GM23338 (cell line): ENCODE measurements around the gene ALPL. TPM values are rescaled to one million over a fixed set of nuclear protein-coding genes. Genes with fewer than 3 reads are reported as not detected.

Source experiments
- ATAC-seq: fragments of 200-7000 bp; cut with Tn5 transposase; 3 replicates; pipeline ENCODE4 v1.9.1; 2020
- DNase-seq: peaks from one replicate; pipeline ENCODE4 v3.0.0-alpha.2; 2015; ENCODE audit warnings: low spot score
- H2AFZ ChIP-seq: fragments of 200-600 bp; sonication (generic); 2 replicates; pipeline ENCODE4 v1.8.0; 2016; ENCODE audit warnings: antibody characterized with exemption, mild to moderate bottlenecking, moderate library complexity
- H3F3A ChIP-seq: fragments of 200-600 bp; sonication (generic); replicated peaks from 2 replicates; pipeline ENCODE4 v1.8.0; 2017; ENCODE audit warnings: antibody characterized with exemption, mixed run types, low read depth
- H3K27ac ChIP-seq: fragments of 200-600 bp; sonication (generic); 2 replicates; pipeline ENCODE4 v1.6.1; 2016; ENCODE audit warnings: low read depth
- H3K27me3 ChIP-seq: fragments of 200-600 bp; sonication (generic); 2 replicates; pipeline ENCODE4 v1.8.0; 2016; ENCODE audit warnings: mild to moderate bottlenecking, mixed run types, moderate library complexity; ENCODE audit not compliant: insufficient read depth
- H3K36me3 ChIP-seq: fragments of 200-600 bp; sonication (generic); 2 replicates; pipeline ENCODE4 v1.8.0; 2016; ENCODE audit warnings: mild to moderate bottlenecking; ENCODE audit not compliant: insufficient read depth
- H3K4me1 ChIP-seq: fragments of 200-600 bp; sonication (generic); 2 replicates; pipeline ENCODE4 v1.8.0; 2016; ENCODE audit warnings: mild to moderate bottlenecking, moderate library complexity; ENCODE audit not compliant: insufficient read depth
- H3K4me2 ChIP-seq: fragments of 200-600 bp; sonication (generic); 2 replicates; pipeline ENCODE4 v1.7.1; 2017; ENCODE audit warnings: mixed run types
- H3K4me3 ChIP-seq: fragments of 200-600 bp; sonication (generic); 2 replicates; pipeline ENCODE4 v1.6.1; 2016; ENCODE audit warnings: mixed run types
- H3K79me2 ChIP-seq: fragments of 200-600 bp; sonication (generic); replicated peaks from 2 replicates; pipeline ENCODE4 v1.8.0; 2017; ENCODE audit warnings: mild to moderate bottlenecking; ENCODE audit not compliant: insufficient read depth
- H3K9me2 ChIP-seq: fragments of 200-600 bp; sonication (generic); 2 replicates; pipeline ENCODE4 v1.8.0; 2017; ENCODE audit not compliant: insufficient read depth
- H4K20me1 ChIP-seq: fragments of 200-600 bp; sonication (generic); replicated peaks from 2 replicates; pipeline ENCODE4 v1.8.0; 2017; ENCODE audit warnings: mild to moderate bottlenecking; ENCODE audit not compliant: insufficient read depth
- H3K27ac Mint-ChIP-seq: 2 replicates; pipeline ENCODE4 v1.8.0; 2020; ENCODE audit warnings: inconsistent platforms, mild to moderate bottlenecking, moderate library complexity, mixed read lengths
- H3K27me3 Mint-ChIP-seq: 3 replicates; pipeline ENCODE4 v1.8.0; 2022; ENCODE audit warnings: low read depth, mild to moderate bottlenecking, moderate library complexity, mixed read lengths, inconsistent platforms; ENCODE audit not compliant: insufficient read depth, poor library complexity
- H3K36me3 Mint-ChIP-seq: 3 replicates; pipeline ENCODE4 v1.8.0; 2021; ENCODE audit warnings: low read depth, mild to moderate bottlenecking, inconsistent platforms, moderate library complexity, mixed read lengths
- H3K4me1 Mint-ChIP-seq: 3 replicates; pipeline ENCODE4 v1.8.0; 2020; ENCODE audit warnings: mild to moderate bottlenecking, inconsistent platforms, mixed read lengths
- H3K4me3 Mint-ChIP-seq: 3 replicates; pipeline ENCODE4 v1.8.0; 2021; ENCODE audit warnings: moderate library complexity, mild to moderate bottlenecking, inconsistent platforms, mixed read lengths
- H3K9me3 Mint-ChIP-seq: 3 replicates; pipeline ENCODE4 v1.8.0; 2020; ENCODE audit warnings: moderate library complexity, mild to moderate bottlenecking, inconsistent platforms, mixed read lengths
- CREB1 ChIP-seq: fragments of 250-450 bp; sonication (Bioruptor Pico); IDR thresholded peaks from 2 replicates; pipeline ENCODE4 v1.5.0; 2020; ENCODE audit warnings: low read depth, mild to moderate bottlenecking, moderate library complexity
- CTCF ChIP-seq, 2 experiments: fragments of 200-600 bp in 1 of 2; sonication (generic) in 1 of 2; conservative IDR thresholded peaks; 2 replicates each; pipeline versions ENCODE4 v1.5.1 to v1.6.1; 2016 to 2017; ENCODE audit warnings: antibody characterized with exemption in 2 of 2, low read depth in 2 of 2, mild to moderate bottlenecking in 2 of 2, moderate library complexity in 1 of 2
- ETS1 ChIP-seq: IDR thresholded peaks from 2 replicates; pipeline ENCODE4 v1.6.1; 2016; ENCODE audit warnings: antibody characterized with exemption
- EZH2 ChIP-seq: fragments of 200-600 bp; sonication (generic); IDR thresholded peaks from one replicate; pipeline ENCODE4 v1.8.0; 2017; ENCODE audit warnings: antibody characterized with exemption, mild to moderate bottlenecking, low read depth; ENCODE audit not compliant: unreplicated experiment
- EZH2phosphoT487 ChIP-seq: fragments of 200-600 bp; sonication (generic); IDR thresholded peaks from one replicate; pipeline ENCODE4 v1.8.1; 2018; ENCODE audit warnings: antibody characterized with exemption; ENCODE audit not compliant: unreplicated experiment
- JUNB ChIP-seq: IDR thresholded peaks from one replicate; pipeline ENCODE4 v1.6.1; 2016; ENCODE audit warnings: antibody characterized with exemption; ENCODE audit not compliant: unreplicated experiment
- NANOG ChIP-seq: IDR thresholded peaks from 2 replicates; pipeline ENCODE4 v1.6.1; 2016; ENCODE audit warnings: antibody characterized with exemption, borderline replicate concordance
- POLR2AphosphoS5 ChIP-seq: IDR thresholded peaks from 2 replicates; pipeline ENCODE4 v1.6.1; 2016; ENCODE audit warnings: antibody characterized with exemption, low read depth
- REST ChIP-seq: IDR thresholded peaks from one replicate; pipeline ENCODE4 v1.6.1; 2018; ENCODE audit warnings: antibody characterized with exemption; ENCODE audit not compliant: unreplicated experiment
- STAT1 ChIP-seq: IDR thresholded peaks from one replicate; pipeline ENCODE4 v1.6.1; 2016; ENCODE audit warnings: antibody characterized with exemption; ENCODE audit not compliant: unreplicated experiment
- ZNF114 ChIP-seq: fragments of 250-450 bp; sonication (Bioruptor Pico); IDR thresholded peaks from 2 replicates; pipeline ENCODE4 v1.5.0; 2020; ENCODE audit warnings: mild to moderate bottlenecking, moderate library complexity
- ZNF331 ChIP-seq: fragments of 250-450 bp; sonication (Bioruptor Pico); IDR thresholded peaks from 2 replicates; pipeline ENCODE4 v1.5.0; 2020; ENCODE audit warnings: low read depth, mild to moderate bottlenecking, moderate library complexity
- ZNF462 ChIP-seq: fragments of 250-450 bp; sonication (Bioruptor Pico); IDR thresholded peaks from 2 replicates; pipeline ENCODE4 v1.5.0; 2020; ENCODE audit warnings: mild to moderate bottlenecking, moderate library complexity
- polyA plus RNA-seq: library from polyadenylated mRNA; unstranded; fragments of >200 nt; fragmentation: Nextera tagmentation; extraction: Ambion mirVana; gene quantifications from 2 replicates; pipeline ENCODE4 v1.2.1, GENCODE V29; 2016
- total RNA-seq: library from RNA; depleted of rRNA; stranded (reverse); fragments of >200 nt; shearing (Covaris generic); gene quantifications from 2 replicates; pipeline ENCODE4 v1.2.3, GENCODE V29; 2014

The ALPL gene
- total and polyA plus RNA-seq, 2 experiments from 2014 or later: 116 to 187 TPM

DNA sequence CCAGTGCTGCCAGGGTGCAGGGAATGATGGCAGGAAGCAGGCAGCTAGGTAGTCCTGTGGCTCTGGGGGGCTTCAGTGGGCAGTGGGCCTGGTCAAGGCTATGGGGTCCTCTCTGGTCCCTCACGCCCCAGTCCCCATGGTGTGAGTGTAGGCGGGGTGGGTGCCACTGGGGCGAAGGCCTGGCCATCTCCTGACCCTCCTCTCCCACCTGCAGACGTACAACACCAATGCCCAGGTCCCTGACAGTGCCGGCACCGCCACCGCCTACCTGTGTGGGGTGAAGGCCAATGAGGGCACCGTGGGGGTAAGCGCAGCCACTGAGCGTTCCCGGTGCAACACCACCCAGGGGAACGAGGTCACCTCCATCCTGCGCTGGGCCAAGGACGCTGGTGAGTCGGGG lies 53.7 kb downstream of the ALPL start:
- Mint-ChIP-seq H3K27me3 (peaks cover 5% of the 10 kb centered on the region), H3K36me3 (peaks cover 19% of the 10 kb centered on the region), H3K27ac (no peak overlapping the region), H3K4me3 (no peak overlapping the region), H3K4me1 (no peaks in the 10 kb centered on the region; the same call in 2 of the 3 replicates), H3K9me3 (no peaks in the 10 kb centered on the region; the same call in 2 of the 3 replicates)
- no peak overlapping the region for H3K4me2 ChIP-seq
- H3K4me3 ChIP-seq: no peak overlapping the region
- no peaks in the 10 kb centered on the region for H3K4me1 ChIP-seq
- TF ChIP-seq ZNF331 (CRISPR knock-in tag): no peak
- no peak for TF ChIP-seq ETS1
- TF ChIP-seq CTCF (conservative IDR thresholded peaks at IDR 0.05; ENCODE audit: low read depth in 2 of 2): no peak
- no peak for TF ChIP-seq STAT1
- TF ChIP-seq REST: no peak
- TF ChIP-seq EZH2: no peak
- no peak for TF ChIP-seq ZNF114 (CRISPR knock-in tag)
- TF ChIP-seq JUNB: no peak
- no peak for TF ChIP-seq CREB1 (CRISPR knock-in tag)
- TF ChIP-seq EZH2phosphoT487: no peak
- no peak for TF ChIP-seq POLR2AphosphoS5
- no peak for TF ChIP-seq NANOG
- no peak for TF ChIP-seq ZNF462 (CRISPR knock-in tag)
- H3K36me3 ChIP-seq: no peaks in the 10 kb centered on the region
- DNase-seq (no peak), ATAC-seq (no peak)
- no peaks in the 10 kb centered on the region for H3K9me2 ChIP-seq
- no peaks in the 10 kb centered on the region for H3K79me2 ChIP-seq
- no peaks in the 10 kb centered on the region for H4K20me1 ChIP-seq
- H2AFZ ChIP-seq: no peak overlapping the region
- H3K27ac ChIP-seq: no peak overlapping the region
- no peaks in the 10 kb centered on the region for H3F3A ChIP-seq
- H3K27me3 ChIP-seq: no peaks in the 10 kb centered on the region
